Loucy (cell line): ENCODE measurements around the gene CCDC57.

Experiments used
- EZH2phosphoT487 ChIP-seq: fragments of 200-600 bp; IDR thresholded peaks from 2 replicates; pipeline ENCODE4 v1.6.1; 2018; ENCODE audit warnings: antibody characterized with exemption, mild to moderate bottlenecking, moderate library complexity, borderline replicate concordance
- TF ChIP-seq, protein P1 (sequence below): fragments of 200-600 bp; sonication (generic); conservative IDR thresholded peaks from 2 replicates; pipeline ENCODE4 v1.5.1; 2014; ENCODE audit warnings: mild to moderate bottlenecking, antibody characterized with exemption, low read length

DNA sequence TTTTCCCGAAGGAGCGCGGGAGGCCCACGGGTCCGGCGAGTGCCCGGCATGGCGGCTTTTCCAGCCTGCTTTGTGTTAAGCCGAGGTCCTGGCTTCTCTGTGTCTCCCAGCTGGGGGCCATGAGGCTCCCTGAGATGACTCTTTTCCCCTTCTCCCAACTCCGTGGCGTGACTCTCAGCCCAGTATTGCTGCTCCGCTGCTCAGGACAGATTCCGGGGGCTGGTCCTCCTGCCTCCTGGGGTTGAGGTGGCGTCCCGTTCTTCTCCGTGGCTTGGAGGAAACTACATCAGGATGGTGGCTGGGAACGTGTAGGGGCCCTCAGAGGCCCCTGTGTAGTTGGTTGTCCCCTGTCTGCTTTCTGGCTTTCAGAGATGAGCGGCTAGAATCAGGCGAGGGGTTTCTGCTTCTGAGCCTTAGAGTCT is 160.0 kb downstream of the CCDC57 start:
- TF ChIP-seq, protein P1, sequence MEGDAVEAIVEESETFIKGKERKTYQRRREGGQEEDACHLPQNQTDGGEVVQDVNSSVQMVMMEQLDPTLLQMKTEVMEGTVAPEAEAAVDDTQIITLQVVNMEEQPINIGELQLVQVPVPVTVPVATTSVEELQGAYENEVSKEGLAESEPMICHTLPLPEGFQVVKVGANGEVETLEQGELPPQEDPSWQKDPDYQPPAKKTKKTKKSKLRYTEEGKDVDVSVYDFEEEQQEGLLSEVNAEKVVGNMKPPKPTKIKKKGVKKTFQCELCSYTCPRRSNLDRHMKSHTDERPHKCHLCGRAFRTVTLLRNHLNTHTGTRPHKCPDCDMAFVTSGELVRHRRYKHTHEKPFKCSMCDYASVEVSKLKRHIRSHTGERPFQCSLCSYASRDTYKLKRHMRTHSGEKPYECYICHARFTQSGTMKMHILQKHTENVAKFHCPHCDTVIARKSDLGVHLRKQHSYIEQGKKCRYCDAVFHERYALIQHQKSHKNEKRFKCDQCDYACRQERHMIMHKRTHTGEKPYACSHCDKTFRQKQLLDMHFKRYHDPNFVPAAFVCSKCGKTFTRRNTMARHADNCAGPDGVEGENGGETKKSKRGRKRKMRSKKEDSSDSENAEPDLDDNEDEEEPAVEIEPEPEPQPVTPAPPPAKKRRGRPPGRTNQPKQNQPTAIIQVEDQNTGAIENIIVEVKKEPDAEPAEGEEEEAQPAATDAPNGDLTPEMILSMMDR, result no peak
- no peak for TF ChIP-seq EZH2phosphoT487
